ENCODE results near the gene CCND1.

- TF ChIP-seq CTCF (conservative IDR thresholded peaks at IDR 0.05; ENCODE audit: low read depth, low read length) (no peak), EZH2phosphoT487 (IDR thresholded peaks at IDR 0.05; ENCODE audit: borderline replicate concordance, low read length) (no peak), EZH2 (IDR thresholded peaks at IDR 0.05; ENCODE audit: low read length, unreplicated experiment) (no peak)
These were observed 27.0 kb downstream of the CCND1 start for GRCh38 chr11:69667619-69668604.

All from PC-3 (cell line).